Fibroblast of the aortic adventitia (primary cell): Measurements from ENCODE around the gene UVSSA. TPM values are rescaled to one million over a fixed set of nuclear protein-coding genes. Genes with fewer than 3 reads are reported as not detected.

Experiments
- DNase-seq: peaks from one replicate; pipeline ENCODE4 v3.0.0-alpha.2; 2010; ENCODE audit warnings: low read depth
- H3K4me3 ChIP-seq: 2 replicates; pipeline ENCODE4 v1.5.1; 2011; ENCODE audit warnings: low read depth, mild to moderate bottlenecking, control low read depth, low read length, moderate library complexity
- total RNA-seq: library from RNA; depleted of rRNA; stranded (reverse); fragments of >200 nt; gene quantifications from 2 replicates; pipeline ENCODE4 v1.2.3, GENCODE V29; 2012; ENCODE audit warnings: low replicate concordance
- TF ChIP-seq, protein P1 (sequence below): IDR thresholded peaks from 2 replicates; pipeline ENCODE4 v1.5.1; 2011; ENCODE audit warnings: mild to moderate bottlenecking, low read length, control low read depth, inconsistent platforms; ENCODE audit not compliant: insufficient read depth

UVSSA gene
- total RNA-seq, 1 donor = 8.7 TPM

DNA sequence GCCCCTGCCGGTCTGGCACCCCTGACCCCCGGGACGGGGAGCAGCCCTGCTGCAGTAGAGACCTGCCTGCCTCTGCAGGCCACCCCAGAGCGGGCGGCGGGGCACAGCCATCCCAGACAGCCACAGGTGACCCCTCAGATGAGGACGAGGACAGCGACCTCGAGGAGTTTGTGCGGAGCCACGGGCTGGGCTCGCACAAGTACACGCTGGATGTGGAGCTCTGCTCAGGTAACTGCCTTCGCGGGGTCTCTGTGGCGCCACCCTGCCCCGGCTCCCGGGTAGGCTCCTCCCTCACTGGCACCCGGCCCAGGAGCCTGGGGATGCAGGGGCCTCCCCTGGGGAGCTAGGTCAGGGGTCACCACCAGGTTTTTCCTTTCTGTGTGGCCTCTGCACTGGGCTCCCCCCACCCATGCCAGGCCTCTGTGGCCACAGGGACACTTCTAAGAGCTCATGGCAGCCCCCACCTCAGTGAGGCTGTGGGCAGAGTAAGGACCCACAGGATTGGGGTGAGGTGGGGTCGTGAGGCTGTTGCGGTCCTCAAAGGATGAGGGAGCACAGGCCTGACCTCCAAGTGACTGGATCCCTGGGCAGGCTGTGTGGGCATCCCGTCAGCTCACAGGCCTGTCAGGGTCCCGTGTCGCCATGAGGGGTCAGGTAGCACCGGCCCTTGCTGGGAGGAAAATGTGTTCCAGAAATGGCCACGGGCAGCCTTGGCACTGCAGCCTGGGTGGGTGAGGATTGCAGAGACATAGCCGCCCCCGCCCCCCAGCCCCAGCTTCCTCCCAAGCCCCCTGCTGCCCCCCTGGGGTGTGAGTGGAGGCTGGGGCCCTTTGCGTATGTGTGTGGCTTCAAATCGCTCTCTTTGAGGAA is 6.4 kb downstream of the UVSSA start:
- DNase-seq = no peak
- H3K4me3 ChIP-seq = no peak overlapping the region
- TF ChIP-seq, protein P1, sequence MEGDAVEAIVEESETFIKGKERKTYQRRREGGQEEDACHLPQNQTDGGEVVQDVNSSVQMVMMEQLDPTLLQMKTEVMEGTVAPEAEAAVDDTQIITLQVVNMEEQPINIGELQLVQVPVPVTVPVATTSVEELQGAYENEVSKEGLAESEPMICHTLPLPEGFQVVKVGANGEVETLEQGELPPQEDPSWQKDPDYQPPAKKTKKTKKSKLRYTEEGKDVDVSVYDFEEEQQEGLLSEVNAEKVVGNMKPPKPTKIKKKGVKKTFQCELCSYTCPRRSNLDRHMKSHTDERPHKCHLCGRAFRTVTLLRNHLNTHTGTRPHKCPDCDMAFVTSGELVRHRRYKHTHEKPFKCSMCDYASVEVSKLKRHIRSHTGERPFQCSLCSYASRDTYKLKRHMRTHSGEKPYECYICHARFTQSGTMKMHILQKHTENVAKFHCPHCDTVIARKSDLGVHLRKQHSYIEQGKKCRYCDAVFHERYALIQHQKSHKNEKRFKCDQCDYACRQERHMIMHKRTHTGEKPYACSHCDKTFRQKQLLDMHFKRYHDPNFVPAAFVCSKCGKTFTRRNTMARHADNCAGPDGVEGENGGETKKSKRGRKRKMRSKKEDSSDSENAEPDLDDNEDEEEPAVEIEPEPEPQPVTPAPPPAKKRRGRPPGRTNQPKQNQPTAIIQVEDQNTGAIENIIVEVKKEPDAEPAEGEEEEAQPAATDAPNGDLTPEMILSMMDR = no peak

- no peak overlapping the region for H3K4me3 ChIP-seq
- TF ChIP-seq, protein P1 = no peak
- DNase-seq = no peak
Measured at GRCh38 chr4:1354136-1354982, 7.4 kb downstream of the UVSSA start.

GRCh38 chr4:1354983-1355275 is 7.9 kb downstream of the UVSSA start:
- H3K4me3 ChIP-seq = no peak overlapping the region
- DNase-seq = no peak
- TF ChIP-seq, protein P1 = no peak

GRCh38 chr4:1355378-1355777 is 8.4 kb downstream of the UVSSA start:
- TF ChIP-seq, protein P1 = no peak
- no peak overlapping the region for H3K4me3 ChIP-seq
- DNase-seq = no peak

GRCh38 chr4:1356181-1356998 is 9.4 kb downstream of the UVSSA start:
- H3K4me3 ChIP-seq = no peak overlapping the region
- DNase-seq = peak; percentile 58
- TF ChIP-seq, protein P1 = peak; percentile 90

DNA sequence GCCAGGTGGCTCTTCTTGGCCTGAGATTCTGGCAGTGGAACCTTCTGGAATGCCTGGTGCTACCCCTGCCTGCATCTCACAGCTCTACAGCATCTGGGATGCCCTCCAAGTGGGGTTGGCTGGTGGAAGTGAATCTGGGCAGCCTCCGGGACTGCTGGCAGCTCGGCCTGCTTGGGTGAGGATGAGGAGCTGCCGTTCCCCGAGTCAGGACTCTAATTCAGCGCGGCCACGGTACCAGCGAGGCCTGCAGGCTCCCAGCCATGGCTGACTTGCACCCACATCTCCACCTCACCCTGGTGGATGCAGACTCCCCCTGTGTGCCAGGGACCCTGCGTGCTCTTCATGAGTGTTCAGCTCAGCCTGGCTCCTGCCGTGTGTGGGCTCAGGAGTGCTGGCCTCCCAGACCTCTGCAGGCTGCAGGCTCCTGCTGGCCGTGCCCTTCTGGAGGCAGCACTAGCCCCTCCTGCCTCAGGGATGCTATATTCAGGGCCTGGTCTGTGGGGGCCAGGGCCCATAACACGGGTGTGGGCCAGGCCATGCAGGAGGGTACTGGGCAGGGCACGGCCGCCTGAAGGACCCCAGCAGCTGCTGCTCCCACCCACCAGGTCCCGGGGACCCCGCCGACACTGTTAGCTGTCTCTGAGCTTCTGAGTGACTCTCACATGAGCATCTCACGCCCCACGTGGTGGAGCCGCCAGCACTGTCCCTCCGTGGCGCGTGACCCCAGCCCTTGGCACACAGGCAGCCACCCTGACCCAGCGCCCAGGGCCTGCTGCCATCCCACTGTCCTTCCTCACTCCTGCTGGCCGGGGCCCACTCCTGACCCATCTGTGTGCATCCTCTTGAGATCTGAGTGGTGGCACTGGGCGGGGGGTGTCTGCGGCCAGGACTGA is 10.6 kb downstream of the UVSSA start:
- no peak overlapping the region for H3K4me3 ChIP-seq
- TF ChIP-seq, protein P1 = no peak

More for the DNA sequence above, 10.6 kb downstream of the UVSSA start:
- no peak for DNase-seq
